PFSK-1 (cell line): ENCODE measurements around the gene STRA8.

ENCODE experiments used
- FOXP2 ChIP-seq: optimal IDR thresholded peaks from 2 replicates; pipeline ENCODE3; 2011; ENCODE audit warnings: borderline replicate concordance, control low read depth, inconsistent platforms; ENCODE audit not compliant: insufficient read depth; ENCODE audit errors: extremely low read length, extremely low read depth
- POLR2AphosphoS5 ChIP-seq: IDR thresholded peaks from 2 replicates; pipeline ENCODE4 v1.6.1; 2012; ENCODE audit warnings: low read depth, mild to moderate bottlenecking, control low read depth, low read length, moderate library complexity
- SIN3A ChIP-seq: IDR thresholded peaks from 2 replicates; pipeline ENCODE4 v1.6.1; 2012; ENCODE audit warnings: mild to moderate bottlenecking, low read length, moderate library complexity, borderline replicate concordance; ENCODE audit not compliant: insufficient read depth
- TAF1 ChIP-seq: IDR thresholded peaks from 2 replicates; pipeline ENCODE4 v1.6.1; 2012; ENCODE audit warnings: low read length, control low read depth, borderline replicate concordance; ENCODE audit not compliant: insufficient read depth
- TF ChIP-seq, protein P1 (sequence below), 2 experiments: IDR thresholded peaks; 2 replicates each; pipeline versions ENCODE4 v1.6.1 to v1.8.0; 2011 to 2012; ENCODE audit warnings: low read depth in 2 of 2, low read length in 2 of 2, control low read depth in 1 of 2, inconsistent platforms in 1 of 2, mild to moderate bottlenecking in 1 of 2, moderate library complexity in 1 of 2; ENCODE audit not compliant: insufficient read depth in 1 of 2

STRA8 gene

DNA sequence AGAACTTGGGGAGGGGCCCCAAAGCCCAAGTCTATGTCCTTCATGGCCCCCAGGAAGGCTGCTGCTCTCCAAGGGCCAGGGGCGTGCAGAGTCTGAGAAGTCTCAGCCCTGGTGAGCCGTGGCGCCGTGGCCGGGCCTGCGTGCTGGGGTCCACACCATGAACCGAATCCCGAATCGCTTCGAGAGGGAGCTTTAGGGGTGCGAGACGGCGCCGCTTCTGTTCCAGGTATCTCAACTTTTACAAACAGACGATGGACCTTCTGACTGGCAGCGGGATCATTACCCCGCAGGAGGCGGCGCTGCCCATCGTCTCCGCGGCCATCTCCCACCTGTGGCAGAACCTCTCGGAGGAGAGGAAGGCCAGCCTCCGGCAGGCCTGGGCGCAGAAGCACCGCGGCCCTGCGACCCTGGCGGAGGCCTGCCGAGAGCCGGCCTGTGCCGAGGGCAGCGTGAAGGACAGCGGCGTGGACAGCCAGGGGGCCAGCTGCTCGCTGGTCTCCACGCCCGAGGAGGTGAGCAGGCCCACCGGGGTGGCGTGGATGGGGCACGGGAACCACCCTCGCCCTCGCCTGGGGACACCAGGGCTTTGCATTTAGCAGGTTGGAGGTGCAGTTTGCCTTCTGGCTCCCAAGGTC, 12.7 kb downstream of the STRA8 start:
- TF ChIP-seq, protein P1, sequence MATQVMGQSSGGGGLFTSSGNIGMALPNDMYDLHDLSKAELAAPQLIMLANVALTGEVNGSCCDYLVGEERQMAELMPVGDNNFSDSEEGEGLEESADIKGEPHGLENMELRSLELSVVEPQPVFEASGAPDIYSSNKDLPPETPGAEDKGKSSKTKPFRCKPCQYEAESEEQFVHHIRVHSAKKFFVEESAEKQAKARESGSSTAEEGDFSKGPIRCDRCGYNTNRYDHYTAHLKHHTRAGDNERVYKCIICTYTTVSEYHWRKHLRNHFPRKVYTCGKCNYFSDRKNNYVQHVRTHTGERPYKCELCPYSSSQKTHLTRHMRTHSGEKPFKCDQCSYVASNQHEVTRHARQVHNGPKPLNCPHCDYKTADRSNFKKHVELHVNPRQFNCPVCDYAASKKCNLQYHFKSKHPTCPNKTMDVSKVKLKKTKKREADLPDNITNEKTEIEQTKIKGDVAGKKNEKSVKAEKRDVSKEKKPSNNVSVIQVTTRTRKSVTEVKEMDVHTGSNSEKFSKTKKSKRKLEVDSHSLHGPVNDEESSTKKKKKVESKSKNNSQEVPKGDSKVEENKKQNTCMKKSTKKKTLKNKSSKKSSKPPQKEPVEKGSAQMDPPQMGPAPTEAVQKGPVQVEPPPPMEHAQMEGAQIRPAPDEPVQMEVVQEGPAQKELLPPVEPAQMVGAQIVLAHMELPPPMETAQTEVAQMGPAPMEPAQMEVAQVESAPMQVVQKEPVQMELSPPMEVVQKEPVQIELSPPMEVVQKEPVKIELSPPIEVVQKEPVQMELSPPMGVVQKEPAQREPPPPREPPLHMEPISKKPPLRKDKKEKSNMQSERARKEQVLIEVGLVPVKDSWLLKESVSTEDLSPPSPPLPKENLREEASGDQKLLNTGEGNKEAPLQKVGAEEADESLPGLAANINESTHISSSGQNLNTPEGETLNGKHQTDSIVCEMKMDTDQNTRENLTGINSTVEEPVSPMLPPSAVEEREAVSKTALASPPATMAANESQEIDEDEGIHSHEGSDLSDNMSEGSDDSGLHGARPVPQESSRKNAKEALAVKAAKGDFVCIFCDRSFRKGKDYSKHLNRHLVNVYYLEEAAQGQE (IDR thresholded peaks at IDR 0.05; ENCODE audit: insufficient read depth in 1 of 2, low read depth in 2 of 2, low read length in 2 of 2): no peak
- TF ChIP-seq TAF1 (no peak), FOXP2 (no peak), SIN3A (no peak), POLR2AphosphoS5 (no peak)

DNA sequence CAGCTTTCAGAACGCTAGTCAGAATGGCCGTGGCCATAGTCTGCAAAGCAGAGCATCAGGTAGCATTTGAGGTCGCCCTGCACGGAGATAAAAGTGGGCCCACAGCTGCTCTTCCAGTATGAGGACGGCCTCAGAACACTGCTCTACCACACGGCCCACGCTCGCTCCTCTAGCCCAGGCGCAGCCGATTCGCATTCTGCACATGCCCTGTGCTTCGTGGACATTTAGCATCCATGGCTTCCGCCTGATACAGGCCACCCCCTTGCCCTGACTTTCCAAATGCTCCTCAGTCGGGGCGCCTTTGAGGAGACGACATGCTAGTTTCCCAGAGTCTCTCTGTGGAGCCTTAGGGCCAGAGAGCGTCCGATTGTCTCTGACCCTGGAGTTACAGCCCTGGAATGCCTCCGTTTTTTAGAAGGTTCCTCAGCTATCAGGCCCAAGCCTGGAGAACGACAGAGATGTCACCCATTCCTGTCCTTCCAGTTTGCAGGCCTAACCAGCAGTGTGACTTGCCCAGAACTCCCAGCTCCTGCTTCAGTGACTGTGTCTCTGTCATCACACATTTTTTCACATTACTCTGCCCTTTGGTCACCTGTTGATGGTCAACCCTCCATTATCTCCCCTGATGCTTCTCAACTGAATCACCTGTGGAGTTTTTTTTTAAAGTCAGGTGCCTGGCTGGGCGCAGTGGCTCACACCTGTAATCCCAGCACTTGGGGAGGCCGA, 14.3 kb downstream of the STRA8 start:
- TF ChIP-seq POLR2AphosphoS5 (no peak), SIN3A (no peak), FOXP2 (no peak), TAF1 (no peak)
- TF ChIP-seq, protein P1 (IDR thresholded peaks at IDR 0.05; ENCODE audit: insufficient read depth in 1 of 2, low read depth in 2 of 2, low read length in 2 of 2): no peak

DNA sequence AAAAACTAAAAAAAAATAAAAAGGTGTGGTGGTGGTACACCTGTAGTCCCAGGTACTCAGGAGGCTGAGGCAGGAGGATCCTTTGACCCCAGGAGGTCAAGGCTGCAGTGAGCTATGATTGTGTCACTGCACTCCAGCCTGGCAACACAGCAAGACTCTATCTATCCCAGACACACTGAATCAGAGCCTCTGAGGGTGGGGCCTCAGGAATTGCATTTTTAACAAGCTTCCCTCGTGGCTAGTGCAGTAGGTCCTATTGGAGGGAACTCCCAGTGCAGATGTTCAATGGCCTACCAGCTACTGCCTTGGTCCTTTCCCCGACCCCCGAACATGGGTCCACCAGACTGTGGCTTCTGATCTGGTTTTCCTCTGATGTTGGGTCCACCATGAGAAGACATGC, 14.9 kb downstream of the STRA8 start:
- no peak for TF ChIP-seq SIN3A
- TF ChIP-seq TAF1: no peak
- no peak for TF ChIP-seq POLR2AphosphoS5
- TF ChIP-seq, protein P1 (IDR thresholded peaks at IDR 0.05; ENCODE audit: insufficient read depth in 1 of 2, low read depth in 2 of 2, low read length in 2 of 2): no peak
- TF ChIP-seq FOXP2: no peak

- TF ChIP-seq FOXP2 (no peak), SIN3A (no peak), POLR2AphosphoS5 (no peak), TAF1 (no peak)
- TF ChIP-seq, protein P1 (IDR thresholded peaks at IDR 0.05; ENCODE audit: insufficient read depth in 1 of 2, low read depth in 2 of 2, low read length in 2 of 2): no peak
Measured at GRCh38 chr7:135251496-135252391, 18.1 kb downstream of the STRA8 start.
